GM19351 (cell line): Measurements from ENCODE around the gene ATP2C2.
"Not testable (repeated sequence)": the region's sequence is repeated elsewhere in the genome, so short reads cannot be mapped to it uniquely, and the experiment has no call there.

ENCODE experiments used
- ATAC-seq: cut with Tn5 transposase; IDR thresholded peaks from one replicate; pipeline ENCODE4 v1.9.1; 2021; ENCODE audit warnings: mild to moderate bottlenecking, moderate library complexity; ENCODE audit not compliant: unreplicated experiment

ATP2C2 gene

GRCh38 chr16:84416407-84417321, 48.3 kb downstream of the ATP2C2 start:
- ATAC-seq = no peak

- ATAC-seq = no peak
These were observed 49.9 kb downstream of the ATP2C2 start for GRCh38 chr16:84418056-84418849.

DNA sequence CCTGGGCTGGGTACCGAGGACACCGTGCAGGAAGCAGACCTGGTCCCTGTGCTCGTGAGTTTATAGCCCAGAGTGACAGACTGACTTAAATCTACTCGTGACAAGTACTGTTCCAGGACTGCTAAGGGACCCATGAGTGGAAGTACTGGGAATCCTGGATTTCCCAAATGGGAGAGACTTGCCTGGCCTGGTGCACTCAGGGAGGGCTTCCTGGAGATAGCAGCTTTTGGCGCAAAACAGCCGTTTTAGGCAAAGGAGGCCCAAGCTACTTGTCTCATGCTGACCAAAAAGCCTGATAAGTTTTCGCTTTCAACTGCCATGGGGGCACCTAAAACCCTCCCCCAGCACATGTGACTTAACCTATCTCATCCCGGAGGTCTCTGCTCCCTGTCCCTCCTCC, 51.4 kb downstream of the ATP2C2 start:
- no peak for ATAC-seq

GRCh38 chr16:84420556-84420955, 52.2 kb downstream of the ATP2C2 start:
- ATAC-seq = not testable (repeated sequence)

- no peak for ATAC-seq
These were observed 53.0 kb downstream of the ATP2C2 start for GRCh38 chr16:84421081-84421937.

DNA sequence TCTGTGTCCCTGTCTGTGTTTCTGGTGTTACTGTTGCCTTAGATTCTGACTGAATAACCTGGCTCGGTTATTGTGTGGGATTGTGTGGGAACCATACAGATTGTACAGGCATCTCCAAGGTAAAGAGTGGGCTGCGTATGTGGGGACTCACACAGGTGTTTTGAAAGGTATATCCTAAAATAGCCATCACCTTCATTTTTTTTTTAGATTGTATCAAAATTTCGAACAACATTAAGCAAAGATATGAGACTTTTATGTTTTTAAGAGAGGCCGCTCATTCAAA, 53.5 kb downstream of the ATP2C2 start:
- no peak for ATAC-seq

GRCh38 chr16:84423416-84423837, 55.1 kb downstream of the ATP2C2 start:
- ATAC-seq = no peak

DNA sequence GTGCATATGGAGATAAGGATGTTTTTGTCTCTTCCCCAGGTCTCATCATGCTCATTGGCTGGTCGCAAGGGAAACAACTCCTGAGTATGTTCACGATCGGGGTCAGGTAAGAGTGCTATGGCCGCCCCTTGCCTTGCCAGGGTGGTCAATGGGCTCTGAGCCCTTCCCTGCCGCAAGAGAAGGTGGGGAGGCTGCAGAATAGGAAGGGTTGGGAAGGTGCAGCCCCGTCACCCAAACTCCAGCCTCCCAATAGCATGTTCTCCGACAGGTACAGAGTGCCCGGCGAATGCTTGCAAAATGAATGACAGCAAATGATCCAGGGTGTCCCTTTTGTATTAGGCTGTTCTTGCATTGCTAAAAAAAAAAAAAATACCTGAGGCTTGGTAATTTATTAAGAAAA, 57.4 kb downstream of the ATP2C2 start:
- no peak for ATAC-seq

DNA sequence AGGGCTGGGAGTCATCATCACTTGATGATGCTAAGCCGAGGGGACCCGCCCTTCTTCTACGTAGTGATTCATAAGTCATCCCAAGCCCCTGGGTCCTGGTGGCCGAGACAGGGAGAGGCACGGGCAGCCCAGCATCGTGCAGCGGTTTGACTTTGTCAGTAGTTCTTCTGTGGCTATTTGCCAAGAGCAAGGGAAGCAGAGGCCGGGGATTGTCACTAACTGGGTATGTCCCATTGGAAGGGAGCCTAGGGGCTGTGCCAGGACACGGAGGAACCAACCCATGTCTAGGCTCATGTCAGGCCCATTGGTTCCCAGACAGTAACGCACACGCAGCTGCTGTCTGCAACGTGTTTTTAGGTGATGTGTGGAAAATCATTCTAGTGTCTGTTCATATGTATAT, 58.5 kb downstream of the ATP2C2 start:
- ATAC-seq = no peak

DNA sequence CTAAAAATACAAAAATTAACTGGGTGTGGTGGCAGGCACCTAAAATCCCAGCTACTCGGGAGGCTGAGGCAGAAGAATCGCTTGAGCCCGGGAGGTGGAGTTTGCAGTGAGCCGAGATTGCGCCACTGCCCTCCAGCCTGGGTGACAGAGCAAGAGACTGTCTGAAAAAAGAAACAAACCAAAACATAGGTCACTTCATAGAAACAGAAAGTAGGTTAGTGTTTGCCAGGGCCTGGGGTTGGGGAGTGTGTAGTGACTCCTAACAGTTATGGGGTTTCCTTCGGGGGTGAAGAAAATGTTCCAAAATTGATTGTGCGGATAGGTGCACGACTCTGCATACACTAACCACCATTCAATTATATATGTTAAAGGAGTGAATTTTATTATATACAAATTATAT, 59.2 kb downstream of the ATP2C2 start:
- no peak for ATAC-seq

- ATAC-seq = no peak
These were observed 62.5 kb downstream of the ATP2C2 start for GRCh38 chr16:84430860-84431259.

DNA sequence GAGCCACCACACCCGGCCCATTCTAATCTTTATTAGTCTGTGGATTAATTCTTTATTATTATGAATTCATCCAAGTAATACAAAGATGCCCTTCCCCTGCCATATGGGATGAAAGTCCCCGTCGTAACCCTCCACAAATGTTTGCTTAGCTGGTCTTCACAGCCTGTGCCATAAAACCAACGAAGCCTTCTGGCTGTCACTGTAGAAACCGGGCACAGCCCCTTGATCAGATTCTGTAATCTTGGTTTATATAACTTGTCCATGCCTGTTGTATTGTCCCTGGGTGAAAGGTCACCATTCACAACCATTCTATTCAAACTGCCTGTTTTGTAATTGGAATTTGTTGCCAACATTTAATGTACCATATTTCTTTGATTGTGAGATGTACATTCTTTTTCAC, 66.5 kb downstream of the ATP2C2 start:
- ATAC-seq = no peak

- no peak for ATAC-seq
These were observed 67.9 kb downstream of the ATP2C2 start for GRCh38 chr16:84436196-84436595.

DNA sequence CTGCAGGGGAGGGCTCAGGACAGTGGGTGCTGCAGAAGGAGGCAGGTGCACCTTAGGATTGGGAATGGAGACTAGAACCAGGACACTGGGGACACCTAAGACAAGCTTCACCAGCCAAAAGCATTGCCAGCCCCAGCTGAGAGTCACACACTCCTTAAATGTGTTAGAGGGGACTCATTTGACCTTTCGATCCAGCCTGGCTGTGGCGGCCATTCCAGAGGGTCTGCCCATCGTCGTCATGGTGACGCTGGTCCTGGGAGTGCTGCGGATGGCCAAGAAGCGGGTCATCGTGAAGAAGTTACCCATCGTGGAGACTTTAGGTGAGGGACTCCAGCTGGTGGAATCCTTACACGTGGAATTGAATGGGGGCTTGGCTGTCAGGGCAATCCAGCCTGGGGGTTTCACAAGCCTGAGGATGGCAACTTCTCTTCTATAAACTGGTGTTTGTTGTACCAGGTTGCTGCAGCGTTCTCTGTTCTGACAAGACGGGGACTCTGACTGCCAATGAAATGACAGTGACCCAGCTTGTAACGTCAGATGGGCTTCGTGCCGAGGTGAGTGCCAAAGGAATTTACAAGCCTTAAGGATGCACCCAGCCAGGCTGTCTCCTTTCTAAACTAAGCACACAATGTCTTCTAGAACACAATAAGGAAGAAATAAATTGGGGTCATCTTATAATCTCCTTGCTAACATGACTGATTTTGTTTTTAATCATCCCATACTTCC, 70.8 kb downstream of the ATP2C2 start:
- no peak for ATAC-seq

- ATAC-seq = no peak
These were observed 74.2 kb downstream of the ATP2C2 start for GRCh38 chr16:84442416-84443145.

DNA sequence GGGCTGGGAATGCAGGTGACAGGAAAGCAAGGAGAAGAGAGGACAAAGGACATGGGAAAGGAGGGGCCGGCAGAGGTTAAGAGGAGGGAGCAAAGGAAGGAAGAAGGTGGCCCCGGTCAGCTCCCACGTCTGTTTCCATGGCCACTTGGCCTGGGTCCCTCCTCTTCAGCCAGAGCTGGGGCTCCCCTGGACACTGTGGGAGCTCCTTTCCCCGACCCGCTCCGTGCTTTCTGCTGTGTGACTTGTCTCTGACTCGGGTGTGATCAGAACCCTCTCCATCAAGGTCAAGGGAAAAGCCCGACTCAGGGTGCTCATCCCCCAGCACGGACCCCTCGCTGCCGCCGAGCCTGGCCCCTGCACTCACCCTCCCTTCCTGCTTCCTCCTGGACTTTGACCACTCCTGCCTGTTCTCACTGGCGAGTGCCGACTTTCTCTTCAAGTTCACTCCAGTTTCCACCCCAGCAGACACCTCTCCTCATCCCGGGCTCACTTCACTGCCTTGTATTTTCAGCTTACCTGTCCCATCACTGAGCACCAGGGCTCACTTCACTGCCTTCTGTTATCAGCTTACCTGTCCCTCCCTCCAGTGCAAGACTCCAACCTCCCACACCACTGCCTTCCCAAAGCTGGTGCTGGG, 74.9 kb downstream of the ATP2C2 start:
- ATAC-seq = no peak

DNA sequence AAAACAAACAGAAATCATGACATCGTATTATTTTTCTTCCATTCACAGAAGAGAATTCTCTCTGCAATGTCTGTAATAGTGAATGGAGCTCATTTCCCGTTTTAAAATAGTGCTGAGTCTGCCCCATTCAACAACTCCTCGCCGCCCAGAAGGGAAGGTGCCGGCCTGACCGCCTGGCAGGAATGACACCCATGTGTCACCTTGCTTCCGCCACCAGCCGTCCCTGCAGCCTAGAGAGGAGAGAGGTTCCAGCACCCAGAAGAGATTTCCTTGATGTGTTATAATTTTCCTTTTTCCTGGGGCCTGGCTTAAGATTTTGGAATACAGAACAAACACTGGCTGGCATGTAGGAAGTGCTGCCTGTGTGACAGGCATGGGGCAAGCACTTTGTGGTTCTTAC, 76.1 kb downstream of the ATP2C2 start:
- ATAC-seq = no peak

DNA sequence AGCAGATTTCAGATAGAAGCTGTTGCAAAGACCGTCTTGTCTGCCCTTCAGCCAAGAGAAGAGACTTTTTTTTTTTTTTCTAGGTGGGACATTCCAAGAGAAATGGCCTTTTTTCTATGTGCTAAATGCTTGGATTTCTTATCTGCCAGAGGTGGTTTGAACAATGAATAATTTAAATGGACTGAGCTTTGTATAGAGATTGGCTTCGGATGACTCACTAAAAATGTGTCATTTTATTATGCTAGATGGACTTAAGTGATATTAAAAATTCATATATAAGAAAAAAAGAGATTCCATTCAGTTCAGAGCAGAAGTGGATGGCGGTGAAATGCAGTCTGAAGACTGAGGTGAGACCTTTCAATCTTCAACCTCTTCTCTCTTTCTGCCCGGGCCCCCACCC, 77.7 kb downstream of the ATP2C2 start:
- ATAC-seq = no peak

DNA sequence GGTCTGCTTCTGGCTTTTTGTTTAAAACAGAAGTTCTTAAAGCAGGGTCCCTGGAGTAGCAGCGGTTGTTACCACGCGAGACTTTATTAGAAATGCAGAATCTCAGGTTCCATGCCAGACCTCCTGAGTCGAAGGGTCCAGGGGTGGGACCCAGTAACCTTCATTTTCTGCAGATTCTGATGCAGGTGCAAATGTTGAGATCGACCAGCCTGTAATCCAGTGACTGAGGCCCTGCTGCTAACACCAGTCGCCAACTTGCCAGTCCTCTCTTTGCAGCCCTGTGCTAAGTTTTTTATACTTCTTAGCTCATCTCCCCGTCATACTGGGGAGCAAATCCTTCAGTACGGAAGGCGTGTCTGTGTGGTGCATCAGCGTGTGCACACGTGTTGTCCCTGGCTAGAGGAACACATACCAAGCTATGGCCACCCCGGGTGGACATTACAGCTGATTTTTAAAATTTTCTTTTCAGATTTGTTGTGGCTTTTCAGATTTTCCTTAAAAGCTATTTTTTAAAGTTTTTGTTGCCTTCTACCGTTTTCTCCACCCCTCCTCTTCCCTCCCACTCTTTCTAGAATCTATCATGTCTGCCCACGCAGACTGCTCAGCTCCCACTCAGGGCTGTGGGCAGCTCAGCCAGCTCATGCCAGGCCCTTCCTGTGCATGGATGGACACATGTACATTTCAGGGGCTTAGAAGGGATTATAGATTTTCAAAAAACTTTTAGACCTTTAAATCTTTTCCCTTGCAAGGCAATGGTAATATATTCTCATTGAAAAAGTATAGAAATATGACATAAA, 78.5 kb downstream of the ATP2C2 start:
- no peak for ATAC-seq
